Measurements from ENCODE around the gene GPR4.

DNA sequence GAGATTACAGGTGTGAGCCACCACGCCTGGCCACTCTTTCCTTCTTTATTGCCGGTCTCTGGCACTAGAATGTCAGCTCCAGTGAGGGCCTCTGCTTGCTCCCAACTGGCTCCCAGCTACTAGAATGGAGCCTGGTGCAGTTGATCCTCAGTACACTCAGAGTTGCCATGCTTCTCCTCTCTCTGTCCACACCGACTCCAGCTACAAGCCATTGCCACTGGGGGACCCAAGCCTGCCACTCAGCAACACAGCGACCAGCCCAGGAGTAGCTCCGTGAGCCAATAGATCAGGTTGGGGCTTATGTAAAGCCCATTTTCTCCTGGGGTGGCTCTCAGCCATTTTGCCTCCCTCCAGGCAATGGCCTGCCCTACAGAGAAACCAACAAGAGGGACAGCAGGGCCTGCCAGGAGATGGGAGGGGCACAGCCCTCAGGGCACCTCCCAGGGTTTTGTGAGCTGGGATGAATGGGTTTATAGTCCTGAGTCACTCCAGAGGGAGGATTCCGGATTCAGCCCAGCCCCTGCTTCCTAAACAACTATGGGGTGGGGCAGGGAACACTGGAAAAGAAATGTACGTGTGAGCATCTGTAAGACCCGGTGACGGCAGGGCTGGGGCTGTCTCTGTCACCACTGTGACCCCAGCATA is 53.9 kb downstream of the GPR4 start:
- TF ChIP-seq, protein P1, sequence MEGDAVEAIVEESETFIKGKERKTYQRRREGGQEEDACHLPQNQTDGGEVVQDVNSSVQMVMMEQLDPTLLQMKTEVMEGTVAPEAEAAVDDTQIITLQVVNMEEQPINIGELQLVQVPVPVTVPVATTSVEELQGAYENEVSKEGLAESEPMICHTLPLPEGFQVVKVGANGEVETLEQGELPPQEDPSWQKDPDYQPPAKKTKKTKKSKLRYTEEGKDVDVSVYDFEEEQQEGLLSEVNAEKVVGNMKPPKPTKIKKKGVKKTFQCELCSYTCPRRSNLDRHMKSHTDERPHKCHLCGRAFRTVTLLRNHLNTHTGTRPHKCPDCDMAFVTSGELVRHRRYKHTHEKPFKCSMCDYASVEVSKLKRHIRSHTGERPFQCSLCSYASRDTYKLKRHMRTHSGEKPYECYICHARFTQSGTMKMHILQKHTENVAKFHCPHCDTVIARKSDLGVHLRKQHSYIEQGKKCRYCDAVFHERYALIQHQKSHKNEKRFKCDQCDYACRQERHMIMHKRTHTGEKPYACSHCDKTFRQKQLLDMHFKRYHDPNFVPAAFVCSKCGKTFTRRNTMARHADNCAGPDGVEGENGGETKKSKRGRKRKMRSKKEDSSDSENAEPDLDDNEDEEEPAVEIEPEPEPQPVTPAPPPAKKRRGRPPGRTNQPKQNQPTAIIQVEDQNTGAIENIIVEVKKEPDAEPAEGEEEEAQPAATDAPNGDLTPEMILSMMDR (IDR thresholded peaks at IDR 0.05): no peak
- TF ChIP-seq REST (IDR thresholded peaks at IDR 0.05; ENCODE audit: insufficient read depth in 1 of 2, low read depth in 2 of 2, low read length in 1 of 2) (no peak), SIN3A (IDR thresholded peaks at IDR 0.05; ENCODE audit: borderline replicate concordance, insufficient read depth, low read depth, low read length) (no peak), POLR2AphosphoS5 (IDR thresholded peaks at IDR 0.05; ENCODE audit: low read depth, low read length) (no peak), TCF7L2 (IDR thresholded peaks at IDR 0.05; ENCODE audit: low read depth, low read length) (no peak)
